Measurements from ENCODE around the gene LST1.

GRCh38 chr6:31538805-31539400 lies 47.2 kb upstream of the LST1 start:
- TF ChIP-seq EP300 (IDR thresholded peaks at IDR 0.05), result no peak
- no peak for TF ChIP-seq CTCF (IDR thresholded peaks at IDR 0.05)

Data from suprapubic skin (tissue), 3 donors.